Astrocyte (in vitro differentiated cells and primary cell): ENCODE data around the gene LAMB4. TPM values are rescaled to one million over a fixed set of nuclear protein-coding genes. Genes with fewer than 3 reads are reported as not detected.

Source experiments
- DNase-seq: peaks from one replicate; pipeline ENCODE4 v3.0.0-alpha.2; 2010; ENCODE audit warnings: low read depth
- FAIRE-seq: peaks from 2 replicates; lab custom pipeline; 2011; peaks lifted over from hg19 to GRCh38; lab: Jason Lieb, UNC
- H2AFZ ChIP-seq: 2 replicates; pipeline ENCODE4 v1.6.0; 2012; ENCODE audit warnings: low read depth, low read length, inconsistent platforms
- H3K27ac ChIP-seq: 2 replicates; pipeline ENCODE4 v1.5.1; 2011; ENCODE audit warnings: low read depth, low read length, inconsistent platforms
- H3K27me3 ChIP-seq: 2 replicates; pipeline ENCODE4 v1.6.0; 2011; ENCODE audit warnings: low read length, inconsistent platforms; ENCODE audit not compliant: insufficient read depth
- H3K36me3 ChIP-seq: 2 replicates; pipeline ENCODE4 v1.5.1; 2011; ENCODE audit warnings: low read length, inconsistent platforms; ENCODE audit not compliant: insufficient read depth
- H3K4me1 ChIP-seq: 2 replicates; pipeline ENCODE4 v1.5.1; 2011; ENCODE audit warnings: low read length, inconsistent platforms; ENCODE audit not compliant: insufficient read depth
- H3K4me2 ChIP-seq: 2 replicates; pipeline ENCODE4 v1.6.0; 2012; ENCODE audit warnings: low read length, inconsistent platforms
- H3K4me3 ChIP-seq: 2 replicates; pipeline ENCODE4 v1.5.1; 2011; ENCODE audit warnings: low read depth, mild to moderate bottlenecking, low read length, inconsistent platforms; ENCODE audit not compliant: insufficient read depth
- H3K79me2 ChIP-seq: 2 replicates; pipeline ENCODE4 v1.6.0; 2012; ENCODE audit warnings: mild to moderate bottlenecking, low read length, inconsistent platforms; ENCODE audit not compliant: insufficient read depth
- H3K9ac ChIP-seq: 2 replicates; pipeline ENCODE4 v1.6.0; 2012; ENCODE audit warnings: mild to moderate bottlenecking, low read length, inconsistent platforms
- H3K9me3 ChIP-seq: 2 replicates; pipeline ENCODE4 v1.5.1; 2012; ENCODE audit warnings: low read depth, mild to moderate bottlenecking, low read length, inconsistent platforms; ENCODE audit not compliant: insufficient read depth
- H4K20me1 ChIP-seq: 2 replicates; pipeline ENCODE4 v1.6.0; 2012; ENCODE audit warnings: low read length, inconsistent platforms; ENCODE audit not compliant: insufficient read depth
- H3K27ac Mint-ChIP-seq: one replicate; pipeline ENCODE4 v1.8.0; 2021; ENCODE audit warnings: mild to moderate bottlenecking, mixed read lengths; ENCODE audit not compliant: unreplicated experiment
- H3K27me3 Mint-ChIP-seq: one replicate; pipeline ENCODE4 v1.8.0; 2021; ENCODE audit warnings: low read depth, mixed read lengths; ENCODE audit not compliant: unreplicated experiment
- H3K36me3 Mint-ChIP-seq: one replicate; pipeline ENCODE4 v1.8.0; 2021; ENCODE audit warnings: low read depth, mixed read lengths; ENCODE audit not compliant: unreplicated experiment
- H3K4me1 Mint-ChIP-seq: one replicate; pipeline ENCODE4 v1.8.0; 2021; ENCODE audit warnings: low read depth, mixed read lengths; ENCODE audit not compliant: unreplicated experiment
- H3K4me3 Mint-ChIP-seq: one replicate; pipeline ENCODE4 v1.8.0; 2021; ENCODE audit warnings: mild to moderate bottlenecking, moderate library complexity, mixed read lengths; ENCODE audit not compliant: unreplicated experiment
- H3K9me3 Mint-ChIP-seq: one replicate; pipeline ENCODE4 v1.8.0; 2021; ENCODE audit warnings: mild to moderate bottlenecking, mixed read lengths; ENCODE audit not compliant: unreplicated experiment
- CTCF ChIP-seq: IDR thresholded peaks from 2 replicates; pipeline ENCODE4 v1.5.1; 2011; ENCODE audit warnings: low read depth, mild to moderate bottlenecking, inconsistent platforms, low read length, moderate library complexity; ENCODE audit not compliant: insufficient read depth
- EZH2 ChIP-seq: IDR thresholded peaks from 2 replicates; pipeline ENCODE4 v1.6.1; 2012; ENCODE audit warnings: mild to moderate bottlenecking, low read length, inconsistent platforms; ENCODE audit not compliant: insufficient read depth
- total RNA-seq: library from RNA; stranded (reverse); gene quantifications from 2 replicates; pipeline ENCODE4 v1.2.1, GENCODE V29; 2021

Gene LAMB4
- total RNA-seq, 1 donor from 2014 or later = 0.16 TPM

GRCh38 chr7:108024538-108024937, 105.6 kb downstream of the LAMB4 start:
- Histone ChIP-seq H2AFZ (no peak overlapping the region), H3K4me3 (no peak overlapping the region), H3K9ac (no peak overlapping the region), H3K36me3 (no peaks in the 10 kb centered on the region), H3K9me3 (no peaks in the 10 kb centered on the region), H3K4me1 (peaks cover 9% of the 10 kb centered on the region), H4K20me1 (no peaks in the 10 kb centered on the region), H3K27ac (no peak overlapping the region), H3K4me2 (no peak overlapping the region), H3K79me2 (no peaks in the 10 kb centered on the region), H3K27me3 (no peaks in the 10 kb centered on the region)
- H3K36me3 Mint-ChIP-seq = no peaks in the 10 kb centered on the region
- H3K9me3 Mint-ChIP-seq = no peaks in the 10 kb centered on the region
- H3K27me3 Mint-ChIP-seq = no peaks in the 10 kb centered on the region
- FAIRE-seq (no peak), DNase-seq (no peak)
- TF ChIP-seq EZH2 = no peak
- TF ChIP-seq CTCF = no peak
- no peak overlapping the region for H3K27ac Mint-ChIP-seq
- H3K4me3 Mint-ChIP-seq = no peak overlapping the region
- H3K4me1 Mint-ChIP-seq = peaks cover 19% of the 10 kb centered on the region

GRCh38 chr7:108020585-108020984, 109.6 kb downstream of the LAMB4 start:
- no peak for FAIRE-seq
- no peaks in the 10 kb centered on the region for H3K36me3 Mint-ChIP-seq

More at GRCh38 chr7:108020585-108020984, 109.6 kb downstream of the LAMB4 start:
- Mint-ChIP-seq H3K4me3 (no peak overlapping the region), H3K9me3 (no peaks in the 10 kb centered on the region), H3K4me1 (peaks cover 11% of the 10 kb centered on the region), H3K27ac (no peak overlapping the region), H3K27me3 (no peaks in the 10 kb centered on the region)
- H2AFZ ChIP-seq = no peak overlapping the region
- H3K4me3 ChIP-seq = no peak overlapping the region
- DNase-seq = no peak
- H3K4me2 ChIP-seq = no peak overlapping the region
- peaks cover 22% of the 10 kb centered on the region for H3K4me1 ChIP-seq
- TF ChIP-seq CTCF = no peak
- TF ChIP-seq EZH2 = no peak
- H3K9ac ChIP-seq = no peak overlapping the region
- no peaks in the 10 kb centered on the region for H3K27me3 ChIP-seq
- no peak overlapping the region for H3K27ac ChIP-seq
- no peaks in the 10 kb centered on the region for H3K36me3 ChIP-seq
- H3K9me3 ChIP-seq = no peaks in the 10 kb centered on the region
- H4K20me1 ChIP-seq = no peaks in the 10 kb centered on the region
- H3K79me2 ChIP-seq = no peaks in the 10 kb centered on the region
